CD8-positive, alpha-beta memory T cell (primary cell): ENCODE results near the gene TGIF2. TPM values are rescaled to one million over a fixed set of nuclear protein-coding genes. Genes with fewer than 3 reads are reported as not detected.

Source experiments
- CTCF ChIA-PET: fragments of 350-600 bp; sonication (Branson Sonifier 250); formaldehyde crosslinking; loops from one replicate; lab custom pipeline; 2021; ENCODE audit warnings: antibody characterized with exemption; lab: Charles Lee
- POLR2A ChIA-PET: fragments of 350-600 bp; sonication (Branson Sonifier 250); formaldehyde crosslinking; loops from one replicate; lab custom pipeline; 2021; ENCODE audit warnings: antibody characterized with exemption; lab: Charles Lee
- DNase-seq, 5 donors: peaks; one replicate each; pipeline versions ENCODE4 v3.0.0 to v3.0.0-alpha.2; 2020 to 2022; ENCODE audit warnings: mixed read lengths in 1 of 5
- H3K27ac ChIP-seq: one replicate; pipeline ENCODE4 v1.7.0; 2013; ENCODE audit warnings: low read depth, mild to moderate bottlenecking, low read length, moderate library complexity
- H3K27me3 ChIP-seq: 2 replicates; pipeline ENCODE4 v1.7.0; 2013; ENCODE audit warnings: low read length, mild to moderate bottlenecking; ENCODE audit not compliant: insufficient read depth, poor library complexity, severe bottlenecking
- H3K36me3 ChIP-seq: 2 replicates; pipeline ENCODE4 v1.7.0; 2013; ENCODE audit warnings: mild to moderate bottlenecking, low read length, moderate library complexity; ENCODE audit not compliant: insufficient read depth
- H3K4me1 ChIP-seq: 2 replicates; pipeline ENCODE4 v1.7.0; 2013; ENCODE audit warnings: mild to moderate bottlenecking, low read length, moderate library complexity; ENCODE audit not compliant: insufficient read depth
- H3K4me3 ChIP-seq: 2 replicates; pipeline ENCODE4 v1.7.0; 2013; ENCODE audit warnings: mild to moderate bottlenecking, low read length
- H3K9me3 ChIP-seq: 2 replicates; pipeline ENCODE4 v1.7.0; 2013; ENCODE audit warnings: mild to moderate bottlenecking, low read length
- H3K27ac Mint-ChIP-seq, 8 donors: one replicate each; pipeline ENCODE4 v1.8.0; 2020 to 2021; ENCODE audit warnings: mixed read lengths in 8 of 8, mild to moderate bottlenecking in 6 of 8, inconsistent platforms in 3 of 8, moderate library complexity in 3 of 8
- H3K27me3 Mint-ChIP-seq, 2 donors: one replicate each; pipeline ENCODE4 v1.8.0; 2020 to 2021; ENCODE audit warnings: mixed read lengths in 2 of 2, mild to moderate bottlenecking in 1 of 2, moderate library complexity in 1 of 2
- H3K36me3 Mint-ChIP-seq, 3 donors: one replicate each; pipeline ENCODE4 v1.8.0; 2020 to 2021; ENCODE audit warnings: mixed read lengths in 3 of 3, inconsistent platforms in 1 of 3, mild to moderate bottlenecking in 1 of 3
- H3K4me1 Mint-ChIP-seq, 3 donors: one replicate each; pipeline ENCODE4 v1.8.0; 2020 to 2021; ENCODE audit warnings: mixed read lengths in 3 of 3, inconsistent platforms in 1 of 3, mild to moderate bottlenecking in 1 of 3
- H3K4me3 Mint-ChIP-seq, 7 donors: one replicate each; pipeline ENCODE4 v1.8.0; 2020 to 2021; ENCODE audit warnings: mixed read lengths in 7 of 7, mild to moderate bottlenecking in 6 of 7, moderate library complexity in 4 of 7, inconsistent platforms in 2 of 7
- H3K9me3 Mint-ChIP-seq, 5 donors: one replicate each; pipeline ENCODE4 v1.8.0; 2020 to 2022; ENCODE audit warnings: mixed read lengths in 5 of 5, mild to moderate bottlenecking in 3 of 5, moderate library complexity in 2 of 5, inconsistent platforms in 1 of 5
- polyA plus RNA-seq: library from polyadenylated mRNA; unstranded; fragments of 300-500 nt; fragmentation: Illumina TruSeq; gene quantifications from one replicate; pipeline ENCODE4 v1.2.3, GENCODE V29; 2021
- total RNA-seq, 2 experiments: library from RNA; stranded (reverse); gene quantifications; one replicate each; pipeline ENCODE4 v1.2.3, GENCODE V29; 2021

TGIF2 gene
- total and polyA plus RNA-seq, 3 experiments from 2014 or later: 24.6 to 49.8 (median 46.1) TPM

DNA sequence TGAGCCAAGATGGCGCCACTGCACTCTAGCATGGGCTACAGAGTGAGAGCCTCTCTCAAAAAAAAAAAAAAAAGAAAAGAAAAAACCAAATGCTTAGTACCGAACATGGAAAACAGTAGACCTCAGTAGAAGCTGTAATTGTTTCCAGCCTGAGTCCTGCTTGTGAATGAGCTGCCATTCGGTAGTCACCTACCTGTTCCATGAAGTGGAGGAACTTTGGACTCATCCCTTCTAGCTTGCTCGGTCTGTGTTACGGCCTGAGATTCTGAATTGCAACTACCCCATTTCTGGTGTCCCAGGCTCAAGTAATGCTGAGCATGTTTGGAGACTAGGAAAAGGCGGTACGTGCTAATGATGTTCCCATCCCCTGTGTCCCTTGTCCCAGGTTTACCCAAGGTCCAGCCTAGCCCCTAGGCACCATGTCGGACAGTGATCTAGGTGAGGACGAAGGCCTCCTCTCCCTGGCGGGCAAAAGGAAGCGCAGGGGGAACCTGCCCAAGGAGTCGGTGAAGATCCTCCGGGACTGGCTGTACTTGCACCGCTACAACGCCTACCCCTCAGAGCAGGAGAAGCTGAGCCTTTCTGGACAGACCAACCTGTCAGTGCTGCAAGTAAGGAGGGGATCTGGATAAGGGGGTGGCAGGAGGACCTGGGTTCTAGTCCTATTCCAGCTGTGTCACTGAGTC is 5.1 kb downstream of the TGIF2 start:
- H3K4me3 Mint-ChIP-seq: no peak overlapping the region
- H3K9me3 Mint-ChIP-seq: no peaks in the 10 kb centered on the region
- H3K4me3 ChIP-seq: no peak overlapping the region
- H3K9me3 ChIP-seq: no peaks in the 10 kb centered on the region
- H3K4me1 Mint-ChIP-seq: peaks cover 28 to 38% (median 34%) of the 10 kb centered on the region in 3 donors
- H3K4me1 ChIP-seq: peaks cover 27% of the 10 kb centered on the region
- peaks cover 25% of the 10 kb centered on the region for H3K36me3 ChIP-seq
- ChIA-PET POLR2A (interaction anchor here (0.5 to 1.6 kb wide), 3 partner anchors 17 to 609 kb away, joined by 4 to 5 read pairs (median 5); no protein-coding TSS in a partner anchor), CTCF (interaction anchor here (3.9 kb wide), 1 partner anchor 26 kb away, joined by 12 read pairs; the partner anchor contains the start of gene RAB5IF)
- peak overlapping the region in 4 of 8 donors; percentile 6 to 68 (median 24) for H3K27ac Mint-ChIP-seq
- H3K27ac ChIP-seq: no peak overlapping the region
- peaks cover 0 to 3% of the 10 kb centered on the region in 2 donors for H3K27me3 Mint-ChIP-seq
- H3K27me3 ChIP-seq: no peaks in the 10 kb centered on the region
- peaks cover 0 to 51% (median 13%) of the 10 kb centered on the region in 3 donors for H3K36me3 Mint-ChIP-seq
- DNase-seq: no peak

DNA sequence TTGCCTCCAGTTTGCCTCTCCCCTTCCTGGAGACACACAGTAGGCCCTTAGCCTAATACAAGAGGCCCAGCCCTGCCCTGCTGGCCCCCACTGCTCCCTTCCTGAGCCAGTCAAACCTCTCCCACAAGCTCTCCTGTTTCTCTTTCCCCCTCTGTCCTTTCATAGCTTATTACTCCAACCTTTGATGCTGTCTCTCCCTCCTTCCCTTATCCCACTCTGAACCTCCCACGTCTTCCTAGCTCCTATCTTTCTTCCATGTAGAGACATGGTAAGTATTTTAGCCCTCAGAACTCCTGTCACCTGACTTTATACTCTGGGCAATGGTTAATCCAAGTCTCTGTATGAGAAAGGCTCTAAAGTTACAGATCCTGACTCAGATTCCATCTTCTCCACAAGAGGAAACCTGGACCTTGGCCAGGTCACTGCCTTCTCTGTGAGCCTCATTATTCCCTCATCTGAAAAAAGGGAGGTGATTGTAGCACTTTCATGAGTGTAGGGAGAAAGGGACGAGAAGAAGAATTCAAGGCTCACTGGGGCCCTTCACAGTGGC is 6.7 kb downstream of the TGIF2 start:
- Histone ChIP-seq H3K9me3 (no peaks in the 10 kb centered on the region), H3K36me3 (peaks cover 25% of the 10 kb centered on the region), H3K27me3 (no peaks in the 10 kb centered on the region), H3K4me3 (no peak overlapping the region), H3K4me1 (peaks cover 24% of the 10 kb centered on the region), H3K27ac (no peak overlapping the region)
- H3K9me3 Mint-ChIP-seq: no peaks in the 10 kb centered on the region
- ChIA-PET POLR2A (no interaction called here), CTCF (interaction anchor here (0.6 to 3.9 kb wide), 2 partner anchors 25 to 1550 kb away, joined by 3 to 12 read pairs; partner anchors contain the start of gene RAB5IF)
- peaks cover 23 to 36% (median 28%) of the 10 kb centered on the region in 3 donors for H3K4me1 Mint-ChIP-seq
- no peaks in the 10 kb centered on the region for H3K27me3 Mint-ChIP-seq
- H3K36me3 Mint-ChIP-seq: peaks cover 0 to 51% (median 13%) of the 10 kb centered on the region in 3 donors
- H3K4me3 Mint-ChIP-seq: peak overlapping the region in 1 of 7 donors; percentile 75
- DNase-seq: no peak
- peak overlapping the region in 6 of 8 donors; percentile 34 to 83 (median 67) for H3K27ac Mint-ChIP-seq

DNA sequence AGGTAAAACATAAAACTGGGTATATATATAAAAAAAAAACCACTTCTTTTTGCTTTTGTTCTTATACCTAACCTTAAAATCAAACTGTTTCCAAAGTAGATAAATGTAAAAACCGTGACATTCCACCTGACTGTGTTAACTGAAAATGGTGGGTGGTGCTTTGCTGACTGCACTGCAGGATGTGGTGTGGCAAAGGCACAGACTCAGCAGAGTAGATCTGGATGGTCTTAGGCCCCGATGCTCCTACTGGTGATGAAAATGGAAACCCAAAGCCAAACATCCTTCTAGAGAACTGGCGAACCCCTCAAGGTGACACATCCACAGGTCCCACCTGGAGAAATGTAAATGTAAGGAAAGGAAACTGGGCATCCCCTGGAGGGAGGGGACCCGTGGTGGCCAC is 8.9 kb downstream of the TGIF2 start:
- H3K27me3 ChIP-seq: no peaks in the 10 kb centered on the region
- DNase-seq: peak in 1 of 5 donors; percentile 36
- no peak overlapping the region for H3K27ac ChIP-seq
- peak overlapping the region in 7 of 8 donors; percentile 36 to 88 (median 63) for H3K27ac Mint-ChIP-seq
- CTCF ChIA-PET: interaction anchor here (1.7 kb wide), 1 partner anchor 23 kb away, joined by 5 read pairs; the partner anchor contains the start of gene RAB5IF
- POLR2A ChIA-PET: no interaction called here
- H3K27me3 Mint-ChIP-seq: no peaks in the 10 kb centered on the region
- peaks cover 25% of the 10 kb centered on the region for H3K36me3 ChIP-seq
- H3K9me3 ChIP-seq: no peaks in the 10 kb centered on the region
- peaks cover 13% of the 10 kb centered on the region for H3K4me1 ChIP-seq
- H3K4me3 Mint-ChIP-seq: no peak overlapping the region
- no peak overlapping the region for H3K4me3 ChIP-seq
- H3K36me3 Mint-ChIP-seq: peaks cover 0 to 57% (median 17%) of the 10 kb centered on the region in 3 donors
- H3K4me1 Mint-ChIP-seq: peaks cover 12 to 27% (median 23%) of the 10 kb centered on the region in 3 donors
- H3K9me3 Mint-ChIP-seq: no peaks in the 10 kb centered on the region

DNA sequence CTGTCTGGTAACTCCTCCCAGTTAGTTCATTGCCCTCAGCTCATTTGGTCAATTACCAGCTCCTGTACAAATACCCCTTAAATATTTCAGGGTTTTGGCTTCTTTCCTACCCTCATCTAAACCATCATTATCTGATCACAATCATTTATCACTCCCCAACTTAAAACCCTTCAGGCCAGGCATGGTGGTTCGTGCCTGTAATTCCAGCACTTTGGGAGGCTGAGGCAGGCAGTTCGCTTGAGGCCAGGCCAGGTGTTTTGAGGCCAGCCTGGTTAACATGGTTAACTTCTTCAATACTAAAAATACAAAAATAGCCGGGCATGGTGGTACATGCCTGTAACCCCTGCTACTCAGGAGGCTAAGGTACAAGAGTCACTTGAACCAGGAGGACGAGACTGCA is 9.4 kb downstream of the TGIF2 start:
- peaks cover 0 to 58% (median 19%) of the 10 kb centered on the region in 3 donors for H3K36me3 Mint-ChIP-seq
- H3K4me3 Mint-ChIP-seq: peak overlapping the region in 1 of 7 donors; percentile 63
- H3K27ac ChIP-seq: no peak overlapping the region
- H3K9me3 Mint-ChIP-seq: no peaks in the 10 kb centered on the region
- H3K4me1 Mint-ChIP-seq: peaks cover 15 to 32% (median 27%) of the 10 kb centered on the region in 3 donors
- peak overlapping the region in 7 of 8 donors; percentile 17 to 93 (median 54) for H3K27ac Mint-ChIP-seq
- POLR2A ChIA-PET: no interaction called here
- peaks cover 25% of the 10 kb centered on the region for H3K36me3 ChIP-seq
- peaks cover 12% of the 10 kb centered on the region for H3K4me1 ChIP-seq
- no peak for DNase-seq
- H3K4me3 ChIP-seq: no peak overlapping the region
- H3K27me3 ChIP-seq: no peaks in the 10 kb centered on the region
- H3K9me3 ChIP-seq: no peaks in the 10 kb centered on the region
- CTCF ChIA-PET: interaction anchor here (1.1 to 1.7 kb wide), 2 partner anchors 12 to 23 kb away, joined by 4 to 5 read pairs; partner anchors contain the start of gene RAB5IF
- no peaks in the 10 kb centered on the region for H3K27me3 Mint-ChIP-seq

DNA sequence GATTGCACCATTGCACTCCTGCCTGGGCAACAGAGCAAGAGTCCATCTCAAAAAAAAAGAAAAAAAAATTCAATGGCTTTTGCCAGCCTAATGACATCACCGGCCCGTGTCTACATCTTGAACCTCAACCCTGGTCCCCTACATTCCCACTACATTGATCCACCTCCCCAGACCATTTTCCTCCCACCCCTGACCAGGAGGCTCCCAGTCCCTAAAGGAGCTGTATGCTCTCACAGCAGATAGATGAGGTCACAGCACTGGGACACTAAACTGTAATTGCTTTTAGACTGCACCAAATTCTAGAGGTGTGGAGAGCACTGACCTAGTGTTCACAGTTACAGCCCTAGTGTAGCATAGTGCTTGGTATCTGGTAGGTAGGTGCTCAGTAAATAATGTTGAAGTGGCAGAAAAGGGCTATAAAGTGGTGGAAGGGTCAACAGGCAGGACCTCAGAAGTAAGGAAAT is 10.7 kb downstream of the TGIF2 start:
- ChIA-PET CTCF (interaction anchor here (1.1 to 1.4 kb wide), 2 partner anchors 9 to 11 kb away, joined by 3 to 4 read pairs; no protein-coding TSS in a partner anchor), POLR2A (no interaction called here)
- Mint-ChIP-seq H3K36me3 (peaks cover 0 to 55% (median 19%) of the 10 kb centered on the region in 3 donors), H3K4me3 (no peak overlapping the region), H3K27me3 (no peaks in the 10 kb centered on the region), H3K4me1 (peaks cover 15 to 32% (median 30%) of the 10 kb centered on the region in 3 donors), H3K27ac (peak overlapping the region in 5 of 8 donors; percentile 53 to 84 (median 61)), H3K9me3 (no peaks in the 10 kb centered on the region)
- no peak for DNase-seq
- Histone ChIP-seq H3K4me3 (no peak overlapping the region), H3K36me3 (peaks cover 18% of the 10 kb centered on the region), H3K9me3 (no peaks in the 10 kb centered on the region), H3K4me1 (peaks cover 8% of the 10 kb centered on the region), H3K27ac (no peak overlapping the region), H3K27me3 (no peaks in the 10 kb centered on the region)

DNA sequence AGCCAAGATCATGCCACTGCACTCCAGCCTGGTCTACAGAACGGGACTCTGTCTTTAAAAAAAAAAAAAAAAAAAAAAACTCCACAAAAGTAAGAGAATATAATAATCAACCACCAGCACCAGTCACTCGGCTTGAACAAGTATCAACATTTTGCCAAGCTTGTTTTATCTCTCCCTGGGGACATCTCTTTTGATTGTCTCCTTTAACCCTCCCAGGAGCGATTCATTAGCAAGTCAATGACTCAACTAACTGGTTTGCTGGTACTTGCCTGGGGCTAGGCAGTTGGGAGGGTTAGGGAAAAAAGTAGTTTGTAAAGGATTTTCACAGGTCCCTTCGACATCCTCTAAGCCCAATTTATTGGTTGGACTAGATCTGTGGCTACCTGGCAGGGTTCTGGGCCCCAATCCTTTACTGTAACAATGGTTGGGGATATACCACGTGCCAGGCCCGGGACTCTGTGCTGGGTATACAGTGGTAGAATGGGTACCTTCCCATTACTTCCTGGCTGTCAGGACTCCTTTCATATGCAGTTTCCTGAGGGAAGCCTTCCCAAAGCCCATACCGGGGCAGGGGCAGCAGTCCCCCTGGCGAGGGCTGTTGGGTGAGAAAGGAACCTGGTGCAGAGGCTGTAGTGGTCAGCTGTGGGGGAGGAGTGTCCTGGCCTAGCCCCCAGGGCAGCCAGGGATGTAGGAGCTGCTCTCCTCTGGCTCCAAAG is 12.2 kb downstream of the TGIF2 start:
- no peaks in the 10 kb centered on the region for H3K9me3 ChIP-seq
- H3K4me1 ChIP-seq: peaks cover 8% of the 10 kb centered on the region
- H3K27me3 ChIP-seq: no peaks in the 10 kb centered on the region
- Mint-ChIP-seq H3K27me3 (no peaks in the 10 kb centered on the region), H3K36me3 (peaks cover 0 to 51% (median 11%) of the 10 kb centered on the region in 3 donors), H3K4me1 (peaks cover 14 to 27% (median 26%) of the 10 kb centered on the region in 3 donors), H3K9me3 (no peaks in the 10 kb centered on the region), H3K27ac (peak overlapping the region in 3 of 8 donors; percentile 15 to 79 (median 49)), H3K4me3 (no peak overlapping the region)
- ChIA-PET CTCF (interaction anchor here (1.4 to 7.6 kb wide), 4 partner anchors 10 to 20 kb away, joined by 3 to 46 read pairs (median 4); partner anchors contain the start of genes RAB5IF and TGIF2), POLR2A (interaction anchor here (0.6 to 1.5 kb wide), 4 partner anchors 10 to 38 kb away, joined by 3 to 8 read pairs (median 4); partner anchors contain the start of gene TGIF2)
- H3K27ac ChIP-seq: no peak overlapping the region
- peaks cover 5% of the 10 kb centered on the region for H3K36me3 ChIP-seq
- no peak overlapping the region for H3K4me3 ChIP-seq
- DNase-seq: no peak

DNA sequence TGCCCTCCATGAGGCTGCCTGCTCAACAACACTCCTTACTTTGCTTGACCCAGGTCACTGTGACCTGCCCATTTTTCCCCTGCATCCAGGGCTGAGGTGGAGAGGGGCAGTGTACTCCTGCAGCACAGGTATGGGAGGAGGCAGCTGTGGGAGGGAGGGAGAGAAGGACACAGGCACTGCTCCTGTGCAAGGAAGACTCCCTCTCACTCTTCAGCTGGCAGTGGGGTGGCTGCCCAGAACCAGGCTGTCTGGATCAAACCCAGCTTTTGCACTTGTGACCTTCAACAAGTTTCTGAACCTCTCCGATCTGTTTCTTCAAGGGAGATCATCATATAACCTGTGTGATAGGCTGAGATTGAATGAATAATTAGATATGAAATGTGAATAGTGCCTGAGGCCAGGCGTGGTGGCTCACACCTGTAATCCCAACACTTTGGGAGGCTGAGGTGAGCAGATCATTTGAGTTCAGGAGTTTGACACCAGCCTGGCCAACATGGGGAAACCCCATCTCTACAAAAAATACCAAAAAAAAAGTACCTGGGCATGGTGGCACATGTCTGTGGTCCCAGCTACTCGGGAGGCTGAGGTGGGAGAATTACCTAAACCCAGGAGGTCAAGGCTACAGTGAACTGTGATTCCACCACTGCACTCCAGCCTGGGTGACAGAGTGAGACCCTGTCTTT is 14.1 kb downstream of the TGIF2 start:
- Mint-ChIP-seq H3K4me3 (peak overlapping the region in 1 of 7 donors; percentile 51), H3K4me1 (peaks cover 21 to 36% (median 34%) of the 10 kb centered on the region in 3 donors), H3K36me3 (peaks cover 0 to 53% (median 7%) of the 10 kb centered on the region in 3 donors), H3K27me3 (no peaks in the 10 kb centered on the region), H3K9me3 (no peaks in the 10 kb centered on the region), H3K27ac (peak overlapping the region; percentile 33 to 82 (median 76))
- ChIA-PET POLR2A (interaction anchor here (1.0 to 2.3 kb wide), 4 partner anchors 9 to 18 kb away, joined by 8 to 17 read pairs (median 12); partner anchors contain the start of genes RAB5IF and TGIF2), CTCF (interaction anchor here (0.9 to 7.6 kb wide), 6 partner anchors 12 to 167 kb away, joined by 3 to 46 read pairs (median 4); partner anchors contain the start of genes RAB5IF and SLA2)
- no peaks in the 10 kb centered on the region for H3K27me3 ChIP-seq
- H3K36me3 ChIP-seq: no peaks in the 10 kb centered on the region
- no peaks in the 10 kb centered on the region for H3K9me3 ChIP-seq
- DNase-seq: no peak
- H3K27ac ChIP-seq: no peak overlapping the region
- H3K4me3 ChIP-seq: no peak overlapping the region
- H3K4me1 ChIP-seq: peaks cover 14% of the 10 kb centered on the region
